CD4-positive, alpha-beta T cell treated with Interleukin-21 for 1 hour (primary cell): ENCODE measurements around the gene RNF180.
"Not testable (repeated sequence)": the region's sequence is repeated elsewhere in the genome, so short reads cannot be mapped to it uniquely, and the experiment has no call there.

Source experiments
- DNase-seq: peaks from one replicate; pipeline ENCODE4 v3.0.0-alpha.2; 2020

RNF180 gene

DNA sequence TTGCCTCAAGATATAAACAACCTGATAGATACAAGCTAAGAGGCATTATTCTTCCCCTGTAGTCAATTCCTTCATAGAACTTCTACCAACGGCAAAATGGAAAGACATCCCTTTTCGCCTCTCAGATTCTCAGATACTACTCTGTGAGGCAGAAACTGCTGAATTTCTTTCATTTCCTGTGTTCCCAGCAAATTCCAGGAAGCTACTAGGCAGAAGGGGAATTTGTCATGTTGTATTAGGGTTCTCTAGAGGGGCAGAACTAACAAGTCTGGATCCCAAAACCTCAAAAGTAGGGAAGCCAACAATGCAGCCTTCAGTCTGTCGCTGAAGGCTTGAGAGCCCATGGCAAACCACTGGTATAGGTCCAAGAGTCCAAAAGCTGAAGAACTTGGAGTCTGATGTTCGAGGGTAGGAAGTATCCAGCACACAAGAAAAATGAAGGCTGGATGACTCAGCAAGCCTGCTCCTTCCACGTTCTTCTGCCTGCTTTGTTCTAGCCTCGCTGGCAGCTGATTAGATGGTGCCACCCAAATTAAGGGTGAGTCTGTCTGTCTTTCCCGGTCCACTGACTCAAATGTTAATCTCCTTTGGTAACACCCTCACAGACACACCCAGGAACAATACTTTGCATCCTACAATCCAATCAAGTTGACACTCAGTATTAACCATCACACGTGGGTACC is 15.2 kb downstream of the RNF180 start:
- no peak for DNase-seq

DNA sequence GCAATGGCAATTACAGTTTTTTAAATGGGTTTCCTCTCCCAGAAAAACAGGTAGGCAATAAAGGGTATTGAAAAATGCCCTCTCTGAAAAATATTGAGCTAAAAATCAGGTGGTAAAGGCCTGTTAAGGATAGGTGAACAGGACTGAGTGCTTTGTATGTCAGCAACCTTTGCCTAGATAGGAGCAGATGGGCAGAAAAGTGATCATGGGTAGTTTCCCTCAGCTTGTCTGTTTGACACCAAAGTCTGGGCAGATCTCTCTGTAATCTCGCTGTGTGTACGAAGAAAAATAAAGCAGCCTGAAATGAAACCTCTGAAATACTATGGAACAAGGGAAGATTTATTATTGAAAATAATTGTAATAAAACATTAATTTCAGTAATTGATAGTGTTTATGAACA is 15.8 kb downstream of the RNF180 start:
- DNase-seq: no peak

DNA sequence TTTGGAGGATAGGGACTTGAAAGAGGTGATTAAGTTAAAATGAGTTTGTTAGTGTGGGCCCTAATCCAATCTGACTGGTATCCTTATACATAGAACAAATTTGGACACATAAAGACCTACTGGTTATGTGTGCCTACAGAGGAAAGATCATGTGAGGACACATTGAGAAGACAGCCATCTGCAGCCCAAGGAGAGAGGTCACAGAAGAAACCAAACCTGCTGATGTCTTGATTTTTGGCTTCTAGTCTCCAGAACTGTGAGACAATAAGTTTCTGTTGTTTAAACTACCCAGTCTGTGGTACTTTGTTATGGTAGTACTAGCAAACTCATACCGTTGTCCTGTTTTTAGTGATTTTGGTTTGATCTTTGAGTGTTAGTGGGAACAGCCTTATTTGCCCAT is 18.3 kb downstream of the RNF180 start:
- no peak for DNase-seq

DNA sequence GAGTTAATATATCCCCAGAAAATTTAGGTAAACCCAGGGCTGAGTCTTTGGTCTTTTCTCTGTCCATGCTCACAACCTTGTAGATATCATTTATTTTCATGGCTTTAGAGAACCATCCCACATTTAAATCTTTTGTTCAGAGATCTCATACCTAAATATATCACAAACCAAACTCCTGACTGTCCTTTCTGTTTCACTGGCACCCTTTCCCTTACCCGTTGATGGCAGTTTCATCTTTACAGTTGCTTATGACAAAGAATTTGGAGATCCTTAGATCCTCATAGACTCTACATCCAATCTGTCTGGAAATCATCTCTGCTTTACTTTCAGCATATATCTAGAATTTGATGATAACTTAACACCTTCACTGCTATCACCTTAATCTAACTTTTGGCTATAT is 19.2 kb downstream of the RNF180 start:
- no peak for DNase-seq

DNA sequence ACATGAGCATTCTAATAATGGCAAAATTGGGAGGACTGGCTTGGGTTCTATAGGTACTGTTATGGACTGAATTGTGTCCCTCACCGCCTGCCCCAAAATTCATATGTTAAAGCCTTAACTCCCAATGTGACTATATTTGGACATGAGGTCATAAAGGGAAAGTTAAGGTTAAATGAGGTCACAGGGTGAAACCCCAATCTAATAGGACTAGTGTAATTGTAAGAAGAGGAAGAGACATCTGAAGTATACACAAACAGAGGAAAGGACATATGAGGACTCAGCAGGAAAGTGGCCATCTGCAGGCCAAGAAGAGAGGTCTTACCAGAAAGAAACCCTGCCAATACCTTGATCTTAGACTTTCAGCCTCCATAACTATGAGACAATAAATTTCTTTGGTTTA is 23.1 kb downstream of the RNF180 start:
- no peak for DNase-seq

DNA sequence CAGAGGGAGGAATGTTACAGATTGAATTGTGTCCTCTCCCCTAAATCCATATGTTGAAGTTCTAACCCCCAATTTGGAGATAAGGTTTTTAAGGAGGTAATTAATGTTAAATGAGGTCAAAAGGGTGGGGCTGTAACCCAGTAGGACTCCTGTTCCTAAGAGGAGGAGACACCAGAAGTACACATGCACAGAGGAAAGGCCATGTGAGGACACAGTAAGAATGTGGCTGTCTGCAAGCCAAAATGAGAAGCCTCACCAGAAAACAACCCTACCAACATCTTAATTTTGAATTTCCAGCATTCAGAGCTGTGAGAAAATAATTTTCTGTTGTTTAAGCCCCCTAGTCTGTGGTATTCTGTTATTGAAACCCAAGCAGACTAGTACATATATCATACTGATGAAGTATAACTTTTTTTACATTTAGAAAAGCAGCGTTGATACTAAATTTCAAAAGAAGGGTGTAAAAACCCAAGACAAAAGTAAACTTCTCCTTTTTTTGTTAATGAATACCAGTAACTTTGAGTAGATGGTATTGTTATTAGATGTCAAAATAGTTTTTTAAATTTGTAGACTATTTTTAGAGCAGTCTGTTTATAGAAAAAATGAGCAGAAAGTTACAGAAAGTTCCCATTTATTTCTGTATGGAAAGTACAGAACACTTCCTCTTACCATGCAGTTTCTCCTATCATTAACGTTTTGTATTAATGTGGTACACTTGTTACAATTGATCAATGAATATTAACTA is 25.1 kb downstream of the RNF180 start:
- DNase-seq: no peak

DNA sequence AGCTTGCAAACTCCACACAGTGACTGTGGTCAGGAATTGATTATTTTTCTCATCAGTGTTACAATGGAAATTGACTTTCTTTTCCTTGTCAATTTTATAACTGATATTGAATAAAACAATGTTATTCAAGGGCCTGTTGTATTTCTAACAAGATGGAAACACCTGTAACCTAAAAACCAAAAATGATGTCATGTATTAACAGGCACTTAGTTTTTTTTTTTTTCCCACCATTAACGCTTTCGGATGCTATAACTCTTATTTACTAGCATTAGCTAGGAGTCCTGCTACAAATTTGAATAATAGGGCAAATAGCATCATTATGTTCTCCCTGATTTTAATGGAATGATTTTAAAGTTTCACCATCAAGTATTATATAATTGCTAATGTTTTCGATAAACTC is 30.3 kb downstream of the RNF180 start:
- DNase-seq: no peak

DNA sequence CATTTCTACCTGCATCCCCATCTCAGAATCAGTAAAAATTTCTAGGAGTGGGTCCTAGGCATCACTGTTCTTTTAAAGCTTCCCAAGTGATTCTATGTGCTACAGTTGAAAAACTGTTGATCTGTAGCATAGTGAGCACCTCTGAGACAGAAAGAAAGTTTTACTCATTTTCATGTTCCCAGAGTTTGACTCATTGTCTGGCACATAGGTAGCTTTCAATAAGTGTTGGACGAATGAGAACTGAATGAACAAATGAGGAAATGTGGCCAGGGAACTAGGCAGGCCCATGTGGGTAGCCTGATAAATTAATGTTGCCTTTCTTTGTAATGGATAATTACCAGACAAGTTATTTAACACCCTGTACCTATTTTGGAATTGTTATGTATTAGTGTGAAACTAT is 33.8 kb downstream of the RNF180 start:
- no peak for DNase-seq

DNA sequence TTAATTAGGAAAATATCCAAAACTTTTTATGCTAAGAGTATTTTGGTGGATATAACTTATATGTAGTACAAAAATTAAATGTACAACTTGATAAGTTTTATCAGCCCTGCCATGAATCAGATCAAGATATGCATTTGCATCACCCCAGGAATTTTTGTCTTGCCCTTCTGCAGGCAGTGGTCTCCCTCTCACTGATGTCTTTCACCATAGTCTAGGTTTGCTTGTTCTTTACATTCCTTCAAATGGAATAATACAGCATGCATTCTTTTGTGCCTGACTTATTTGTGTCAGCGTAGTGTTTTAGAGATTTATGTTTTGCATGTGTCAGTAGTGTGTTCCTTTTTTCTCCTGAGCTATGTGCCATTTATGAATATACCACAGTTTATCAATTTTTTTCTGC is 36.4 kb downstream of the RNF180 start:
- DNase-seq: no peak

DNA sequence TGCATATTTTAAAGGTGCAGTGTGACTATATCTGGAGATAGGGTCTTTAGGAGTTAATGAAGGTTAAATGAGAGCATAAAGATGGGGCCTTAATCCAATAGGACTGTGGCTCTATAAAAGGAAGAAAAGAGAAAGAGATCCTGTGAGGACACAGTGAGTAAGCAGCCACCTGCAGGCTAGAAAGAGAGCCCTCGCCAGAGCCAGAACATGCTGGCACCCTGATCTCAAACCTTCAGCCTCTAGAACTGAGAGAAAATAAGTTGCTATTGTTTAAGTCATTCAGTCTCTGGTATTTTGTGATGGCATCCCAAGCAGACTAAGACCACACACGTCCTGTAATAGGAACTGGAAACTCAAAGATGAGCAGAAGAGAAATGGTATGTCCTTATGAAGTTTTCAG is 41.0 kb downstream of the RNF180 start:
- DNase-seq: no peak

DNA sequence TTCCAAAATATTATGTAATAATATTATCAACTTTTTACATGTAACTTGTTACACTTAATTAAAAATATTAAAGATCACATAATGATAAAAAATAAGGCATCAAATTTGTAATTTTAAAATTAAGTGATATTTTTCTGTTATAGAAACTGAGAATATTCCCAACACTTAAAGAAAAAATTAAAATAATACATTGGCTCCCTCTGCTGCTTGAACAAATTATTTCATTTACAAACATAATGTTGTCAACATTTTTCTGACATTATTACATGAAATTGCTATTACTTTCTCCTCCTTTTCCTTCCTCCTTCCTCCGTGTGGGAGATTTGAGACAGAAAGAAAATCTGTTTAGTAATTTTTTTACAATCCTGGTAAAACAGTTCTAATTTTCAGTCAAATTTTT is 42.3 kb downstream of the RNF180 start:
- no peak for DNase-seq

DNA sequence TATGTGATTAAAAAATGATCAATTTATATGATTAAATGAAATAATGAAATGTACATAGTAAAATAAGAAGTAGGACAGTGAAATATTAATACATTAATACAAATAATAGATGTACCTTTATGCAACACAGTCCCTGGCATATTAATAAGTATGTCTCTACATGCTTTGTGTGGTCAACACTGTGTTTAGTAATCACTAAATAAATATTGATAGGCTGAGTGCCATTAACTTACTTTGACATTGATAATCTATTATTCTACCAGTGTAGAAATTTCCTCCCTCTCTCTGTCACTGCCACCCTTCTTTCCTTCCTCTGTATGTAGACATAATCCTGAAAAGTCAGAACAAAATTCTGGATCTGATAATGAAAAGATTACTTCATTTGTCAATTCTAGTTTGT is 43.7 kb downstream of the RNF180 start:
- DNase-seq: no peak

DNA sequence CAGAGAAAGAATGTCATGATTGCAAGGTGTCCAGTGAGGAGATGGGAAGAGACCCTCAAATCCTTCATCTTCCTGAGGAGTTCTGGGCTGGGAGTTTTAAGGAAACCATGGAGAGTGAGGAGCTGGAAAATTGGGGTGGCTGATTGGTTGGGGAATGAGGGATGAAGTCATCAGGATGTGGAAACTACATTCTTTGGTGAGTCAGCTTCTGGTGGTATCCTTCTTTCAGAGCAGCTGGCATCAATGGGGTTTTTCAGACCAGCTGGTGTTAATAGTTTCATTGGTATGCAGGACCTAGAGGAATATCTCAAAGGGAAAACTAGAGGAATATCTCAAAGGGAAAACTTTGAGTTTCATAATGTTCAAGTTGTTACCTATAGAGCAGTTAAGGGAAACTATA is 45.2 kb downstream of the RNF180 start:
- DNase-seq: no peak

DNA sequence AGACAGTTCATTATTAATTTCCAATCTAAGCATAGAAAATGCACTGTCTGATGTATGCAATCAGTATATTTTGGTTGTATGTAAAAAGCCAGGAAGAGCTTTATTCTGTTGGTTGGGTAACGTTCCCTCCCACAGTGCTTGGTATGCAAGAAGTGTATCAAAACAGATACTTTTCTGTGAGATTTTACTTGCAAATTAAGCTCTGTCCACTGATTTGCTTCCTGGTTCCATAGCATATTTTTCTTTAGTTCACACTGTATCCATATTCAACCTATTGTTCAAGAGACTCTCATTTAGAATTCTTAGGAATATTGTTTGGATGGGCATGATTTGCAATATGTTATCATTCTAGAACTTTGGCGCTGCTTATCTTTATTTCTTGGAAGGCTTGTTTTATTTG is 47.4 kb downstream of the RNF180 start:
- DNase-seq: no peak

DNA sequence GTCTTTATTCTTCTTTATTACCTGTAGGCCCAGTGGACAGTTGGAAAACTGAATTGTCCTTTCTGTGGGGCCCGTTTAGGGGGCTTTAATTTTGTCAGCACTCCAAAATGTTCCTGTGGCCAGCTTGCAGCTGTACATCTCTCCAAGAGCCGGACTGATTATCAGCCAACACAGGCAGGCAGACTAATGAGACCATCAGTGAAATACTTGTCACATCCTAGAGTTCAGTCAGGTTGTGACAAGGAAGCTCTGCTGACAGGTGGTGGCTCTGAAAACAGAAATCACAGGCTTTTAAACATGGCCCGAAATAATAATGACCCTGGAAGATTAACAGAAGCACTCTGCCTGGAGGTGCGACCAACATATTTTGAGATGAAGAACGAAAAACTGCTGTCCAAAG is 47.9 kb downstream of the RNF180 start:
- no peak for DNase-seq

DNA sequence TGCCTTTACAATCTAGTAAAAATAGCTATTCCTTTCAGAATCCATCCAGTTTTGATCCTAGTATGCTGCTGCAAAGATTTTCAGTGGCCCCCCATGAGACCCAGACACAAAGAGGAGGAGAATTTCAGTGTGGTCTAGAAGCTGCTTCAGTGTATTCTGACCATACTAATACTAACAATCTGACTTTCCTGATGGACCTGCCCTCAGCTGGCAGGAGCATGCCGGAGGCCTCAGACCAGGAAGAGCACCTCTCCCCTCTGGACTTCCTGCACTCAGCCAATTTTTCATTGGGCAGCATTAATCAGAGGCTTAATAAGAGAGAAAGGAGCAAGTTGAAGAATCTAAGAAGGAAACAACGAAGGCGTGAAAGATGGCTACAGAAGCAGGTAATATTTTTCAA is 48.5 kb downstream of the RNF180 start:
- no peak for DNase-seq

DNA sequence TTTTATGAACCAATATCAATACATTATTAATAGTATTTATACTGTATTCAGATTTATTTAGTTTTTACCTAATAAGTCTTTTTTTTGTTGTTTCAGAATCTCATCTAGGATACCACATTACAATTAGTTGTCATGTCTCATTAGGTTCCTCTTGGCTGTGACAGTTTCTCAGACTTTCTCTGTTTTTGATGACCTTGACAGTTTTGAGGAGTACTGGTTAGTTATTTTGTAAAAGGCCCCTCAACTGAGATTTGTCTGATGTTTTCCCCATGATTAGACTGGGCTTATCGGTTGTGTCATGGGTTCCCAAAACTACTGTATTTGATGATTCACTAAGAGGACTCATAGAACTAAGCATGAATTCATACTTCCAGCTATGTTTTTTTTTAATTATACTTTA is 56.3 kb downstream of the RNF180 start:
- DNase-seq: no peak

DNA sequence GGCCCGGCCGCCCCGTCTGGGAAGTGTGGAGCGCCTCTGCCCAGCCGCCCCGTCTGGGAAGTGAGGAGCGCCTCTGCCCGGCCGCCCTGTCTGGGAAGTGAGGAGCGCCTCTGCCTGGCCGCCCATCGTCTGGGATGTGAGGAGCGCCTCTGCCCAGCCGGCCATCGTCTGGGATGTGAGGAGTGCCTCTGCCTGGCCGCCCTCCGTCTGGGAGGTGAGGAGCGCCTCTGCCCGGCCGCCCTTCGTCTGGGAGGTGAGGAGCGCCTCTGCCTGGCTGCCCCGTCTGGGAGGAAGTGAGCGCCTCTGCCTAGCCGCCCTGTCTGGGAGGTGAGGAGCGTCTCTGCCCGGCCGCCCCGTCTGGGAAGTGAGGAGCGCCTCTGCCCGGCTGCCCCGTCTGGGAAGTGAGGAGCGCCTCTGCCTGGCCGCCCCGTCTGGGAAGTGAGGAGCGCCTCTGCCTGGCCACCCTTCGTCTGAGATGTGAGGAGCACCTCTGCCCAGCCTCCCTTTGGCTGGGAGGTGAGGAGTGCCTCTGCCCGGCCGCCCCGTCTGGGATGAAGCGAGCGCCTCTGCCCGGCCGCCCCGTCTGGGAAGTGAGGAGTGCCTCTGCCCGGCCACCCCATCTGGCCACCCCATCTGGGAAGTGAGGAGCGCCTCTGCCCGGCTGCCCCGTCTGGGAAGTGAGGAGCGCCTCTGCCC is 59.8 kb downstream of the RNF180 start:
- not testable (repeated sequence) for DNase-seq

DNA sequence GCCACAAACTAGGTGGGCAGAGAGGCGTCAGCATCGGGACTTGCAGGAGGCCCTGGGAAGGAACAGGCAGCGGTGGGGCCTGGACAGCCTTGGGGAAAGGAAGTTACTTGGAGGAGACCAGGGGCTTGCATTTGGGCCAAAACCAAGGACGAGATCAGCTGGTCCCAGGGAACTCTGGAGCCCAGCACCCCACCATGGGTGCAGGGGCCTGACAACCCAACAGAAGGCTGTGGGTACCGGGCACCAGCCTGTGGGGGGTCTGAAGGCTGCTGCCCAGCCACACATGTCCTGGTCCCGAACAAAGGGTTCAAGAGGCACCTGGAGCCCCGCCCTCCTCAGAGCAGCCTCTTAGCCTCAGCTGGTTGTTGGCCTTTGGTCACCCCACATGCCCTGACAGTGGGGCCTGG is 61.5 kb downstream of the RNF180 start:
- DNase-seq: not testable (repeated sequence)

DNA sequence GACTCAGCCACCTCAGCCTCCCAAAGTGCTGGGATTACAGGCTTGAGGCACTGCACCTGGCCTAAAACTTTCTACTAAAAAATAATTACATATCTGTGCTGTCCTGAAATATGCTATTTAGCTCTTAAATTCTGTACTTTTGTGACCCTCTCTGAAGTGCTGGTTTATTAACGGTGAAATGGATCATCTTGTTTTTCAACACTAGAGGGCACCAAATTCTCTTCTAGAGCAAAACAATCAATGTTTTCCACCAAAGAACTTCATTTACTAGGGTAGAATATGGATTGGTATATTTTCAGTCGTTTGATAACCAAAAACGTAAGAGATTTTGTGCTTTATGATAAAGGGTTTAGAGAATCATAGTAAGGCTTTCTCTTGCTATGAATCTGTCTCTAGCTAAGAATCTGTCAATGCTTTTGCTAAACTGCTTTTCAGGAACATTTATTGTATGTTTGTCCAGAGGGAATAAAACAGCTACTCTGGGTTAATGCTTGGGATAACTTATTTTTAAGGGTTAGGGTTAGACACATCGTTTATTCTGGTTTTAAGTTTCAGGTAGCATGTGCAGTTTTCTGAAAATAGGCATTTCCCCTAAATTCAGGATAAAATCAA is 63.6 kb downstream of the RNF180 start:
- DNase-seq: peak; percentile 11

DNA sequence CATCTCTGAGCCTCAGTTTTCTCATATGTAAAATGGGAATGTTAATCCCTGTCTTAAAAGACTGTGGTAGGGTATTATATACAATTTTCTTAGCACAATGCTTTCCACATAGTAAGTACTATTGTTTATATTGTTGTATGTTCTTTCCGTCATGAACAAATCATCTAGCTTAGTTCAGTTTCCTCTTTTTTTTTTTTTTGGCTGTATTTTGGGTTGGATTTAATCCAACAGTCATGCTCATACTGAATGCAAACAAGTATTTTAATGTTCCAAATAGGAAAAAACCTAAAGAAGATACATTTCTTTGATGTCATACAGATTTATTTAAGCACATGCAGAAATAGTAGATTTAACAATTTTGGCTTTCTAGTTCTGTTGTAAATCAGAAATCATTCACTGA is 95.1 kb downstream of the RNF180 start:
- no peak for DNase-seq

DNA sequence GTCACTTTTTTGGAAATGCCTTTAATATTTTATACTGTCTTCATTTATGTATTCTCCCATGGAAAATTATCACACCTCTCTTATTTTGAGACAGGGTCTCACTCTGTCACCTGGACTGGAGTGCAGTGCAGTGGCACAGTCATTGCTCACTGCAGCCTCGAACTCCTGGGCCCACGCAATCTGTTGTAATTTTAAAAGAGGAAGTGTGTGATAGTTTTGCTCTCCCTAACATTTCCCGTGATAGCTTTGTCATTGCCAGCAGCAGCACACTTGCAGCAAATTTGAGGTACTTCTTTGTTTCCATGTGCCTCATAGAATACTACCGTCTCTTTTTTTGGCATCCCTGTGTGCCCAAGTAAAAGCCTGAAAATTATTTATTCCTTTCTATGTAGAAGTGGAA is 103.5 kb downstream of the RNF180 start:
- DNase-seq: no peak

DNA sequence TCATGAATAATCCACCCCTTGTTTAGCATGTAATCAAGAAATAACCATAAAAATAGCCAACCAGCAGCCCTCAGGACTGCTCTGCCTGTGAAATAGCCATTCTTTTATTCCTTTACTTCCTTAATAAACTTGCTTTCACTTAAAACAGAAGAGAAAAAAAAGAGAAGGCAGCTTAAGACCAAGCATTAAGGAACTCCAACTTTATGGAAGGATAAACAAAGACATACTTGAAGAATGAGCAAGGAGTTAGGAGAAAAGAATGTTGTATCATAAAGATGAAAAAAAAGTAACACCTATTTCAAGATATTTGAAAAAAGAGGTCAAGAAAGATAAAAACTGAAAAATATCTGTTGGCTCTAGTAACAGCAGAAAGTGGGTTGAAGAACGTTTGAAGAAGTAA is 107.6 kb downstream of the RNF180 start:
- no peak for DNase-seq
